Suppressor macrophage (primary cell): ENCODE results near the gene FAS.

ENCODE experiments used
- DNase-seq, 4 experiments: peaks; one replicate each; pipeline ENCODE4 v3.0.0-alpha.2; 2020 to 2022
- total RNA-seq, 17 experiments: gene quantifications; one replicate each; lab custom pipeline; 2026; ENCODE audit warnings: mixed read lengths in 6 of 17, inconsistent platforms in 3 of 17; lab: John Stamatoyannopoulos, UW

The FAS gene
- total RNA-seq = 9.2 to 77.7 (median 16.9) reads per million in 17 experiments

- peak; percentile 56 to 80 (median 74) for DNase-seq
Measured at GRCh38 chr10:88990384-88991160, at the start of gene FAS. Gene FAS, plus strand, starts transcription at chr10:88990798. Its CDS starts 79 bp downstream, at chr10:88990877.

GRCh38 chr10:88941026-88941425, 49.6 kb upstream of the FAS start:
- DNase-seq = no peak

GRCh38 chr10:88943778-88944177, 46.8 kb upstream of the FAS start:
- DNase-seq = no peak

DNA sequence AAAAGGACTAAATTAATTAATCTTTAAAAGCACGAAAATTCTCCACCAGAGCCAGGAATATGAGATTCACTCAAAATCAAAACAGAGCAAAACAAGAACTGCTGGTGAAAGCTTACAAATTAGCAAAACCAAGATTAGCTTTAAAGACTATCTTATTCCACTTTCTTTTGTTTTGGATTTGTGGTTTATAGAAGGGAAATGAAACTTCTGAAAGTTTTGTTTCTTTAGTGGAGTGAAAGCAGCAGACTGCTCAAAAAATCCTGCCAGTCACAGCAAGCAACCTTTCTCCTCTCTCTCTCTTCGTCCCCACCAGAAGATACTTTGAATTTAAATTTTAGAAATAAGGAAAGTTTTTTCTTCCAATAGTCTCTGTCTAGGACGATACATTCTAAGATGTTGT, 45.8 kb upstream of the FAS start:
- DNase-seq = peak in 3 of 4 experiments; percentile 13 to 56 (median 34)

- no peak for DNase-seq
Measured at GRCh38 chr10:88946200-88946599, 44.4 kb upstream of the FAS start.

- DNase-seq = no peak
Measured at GRCh38 chr10:88946965-88947590, 43.5 kb upstream of the FAS start.

GRCh38 chr10:88949051-88949450, 41.5 kb upstream of the FAS start:
- no peak for DNase-seq

- DNase-seq = peak in 3 of 4 experiments; percentile 30 to 45 (median 30)
Measured at GRCh38 chr10:88949912-88950837, 40.4 kb upstream of the FAS start.

DNA sequence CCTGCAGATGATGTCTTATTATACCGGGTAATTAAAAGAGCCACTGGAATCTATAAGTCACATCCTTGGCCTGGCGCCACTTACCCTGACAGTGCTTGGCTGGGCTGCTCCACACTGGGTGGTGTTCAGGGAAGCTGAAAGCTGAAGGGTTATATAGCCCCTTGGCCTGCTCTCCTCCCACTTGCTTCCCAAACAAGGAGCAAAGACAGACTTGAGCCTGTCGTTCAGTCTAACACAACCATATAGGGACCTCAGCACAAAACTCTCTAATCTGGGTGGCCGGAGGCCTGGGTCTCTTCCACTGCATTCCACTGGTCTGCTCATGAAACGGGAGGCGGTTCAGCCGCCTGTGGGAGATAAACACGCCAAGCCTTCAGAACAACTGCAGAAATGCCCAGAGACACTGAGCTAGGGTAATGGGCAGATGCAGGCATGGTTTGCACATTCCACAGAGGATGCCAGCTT, 37.9 kb upstream of the FAS start, which contains the start of gene ACTA2:
Gene ACTA2, minus strand, starts transcription at position 127 of the 465 bp plus-strand sequence. CDS start 3,843 bp downstream, outside the sequence.
- DNase-seq = no peak

- no peak for DNase-seq
Measured at GRCh38 chr10:88953662-88954061, 36.9 kb upstream of the FAS start.

- DNase-seq = no peak
Measured at GRCh38 chr10:88954458-88955083, 36.0 kb upstream of the FAS start.

GRCh38 chr10:88957381-88957780, 33.2 kb upstream of the FAS start:
- no peak for DNase-seq

DNA sequence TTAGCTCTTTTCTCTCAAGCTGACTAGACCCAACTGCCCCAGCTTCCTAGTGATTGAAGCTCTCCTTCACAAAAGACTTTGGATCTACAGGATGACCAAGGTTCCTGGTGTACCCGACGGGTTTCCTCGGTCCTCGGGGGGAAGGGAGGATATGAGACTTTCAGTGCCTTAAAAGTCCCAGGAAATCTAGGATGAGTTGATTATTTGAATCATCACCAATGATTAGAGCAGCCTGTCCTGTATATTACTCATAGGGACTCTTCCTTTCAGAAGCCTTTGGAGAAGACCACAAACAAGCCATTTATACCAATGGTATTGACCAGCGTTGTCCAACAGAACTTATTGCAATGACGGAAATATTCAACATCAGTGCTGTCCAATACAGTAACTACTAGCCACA, 31.9 kb upstream of the FAS start:
- no peak for DNase-seq

- no peak for DNase-seq
Measured at GRCh38 chr10:88960802-88961201, 29.8 kb upstream of the FAS start.

- no peak for DNase-seq
Measured at GRCh38 chr10:88961266-88961665, 29.3 kb upstream of the FAS start.

DNA sequence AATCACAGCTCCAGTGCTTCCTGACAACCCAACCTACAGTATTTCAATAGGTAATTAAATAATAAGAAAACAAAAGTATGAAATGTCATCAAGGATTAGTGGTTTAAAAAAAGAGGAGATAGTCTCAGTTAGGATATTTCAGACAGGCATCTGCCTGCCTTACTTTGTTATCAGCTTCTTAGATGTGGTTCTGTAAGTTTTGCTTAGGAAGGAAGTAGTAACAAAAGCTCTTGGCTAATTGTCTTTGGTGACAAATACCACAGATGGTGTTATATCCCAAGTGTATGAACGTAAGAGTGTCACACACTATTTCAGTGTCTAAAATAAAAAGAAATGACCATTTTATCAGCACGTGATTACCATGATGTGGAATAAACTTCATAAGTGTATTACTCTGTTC, 28.3 kb upstream of the FAS start:
- DNase-seq = peak in 2 of 4 experiments; percentile 4 to 28

DNA sequence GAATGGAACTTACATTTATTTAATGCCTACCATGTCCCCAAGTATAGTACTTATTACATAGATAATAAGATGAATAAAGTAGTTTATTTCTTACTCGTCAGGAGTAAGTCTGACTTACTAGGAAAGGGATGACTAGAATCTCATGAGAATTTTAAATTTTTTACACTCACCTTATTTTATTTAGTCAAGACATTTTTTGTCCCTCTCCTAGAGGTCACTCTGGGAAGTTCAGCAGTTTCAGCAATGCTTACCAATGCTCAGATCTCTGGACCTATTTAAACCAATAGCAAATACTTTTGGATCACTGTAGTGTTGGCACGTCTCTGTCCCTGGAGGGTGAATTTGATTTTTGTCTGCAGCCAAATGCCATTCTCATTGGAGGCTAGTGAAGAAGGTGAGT, 27.3 kb upstream of the FAS start:
- DNase-seq = no peak

- no peak for DNase-seq
Measured at GRCh38 chr10:88964360-88964759, 26.2 kb upstream of the FAS start.

DNA sequence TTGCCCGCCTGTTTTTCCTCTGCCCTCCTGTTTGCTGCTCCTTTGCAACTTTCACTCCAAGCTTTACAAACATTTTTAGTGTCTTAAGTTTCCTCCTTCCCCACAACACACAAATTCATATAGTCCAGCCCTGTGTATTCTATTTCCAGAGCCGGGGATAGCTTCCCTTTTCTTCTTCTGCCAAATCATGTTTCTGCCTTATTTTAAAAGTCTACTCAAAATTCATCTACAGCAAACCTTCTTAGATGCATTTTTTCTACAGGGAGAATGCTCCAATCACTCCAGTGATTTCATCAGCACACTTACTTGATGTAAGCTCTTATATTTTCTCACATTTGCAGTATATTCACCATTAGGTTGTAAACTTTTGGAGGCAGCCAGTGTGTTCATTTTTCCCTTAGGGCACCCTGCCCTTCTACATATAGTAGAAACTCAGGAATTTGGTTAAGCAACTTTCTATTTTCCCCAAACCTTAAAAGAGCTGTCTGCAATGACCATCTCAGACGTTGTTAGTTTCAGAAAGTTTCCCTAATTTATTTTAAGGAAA, 25.7 kb upstream of the FAS start:
- DNase-seq = peak in 3 of 4 experiments; percentile 12 to 46 (median 25)

DNA sequence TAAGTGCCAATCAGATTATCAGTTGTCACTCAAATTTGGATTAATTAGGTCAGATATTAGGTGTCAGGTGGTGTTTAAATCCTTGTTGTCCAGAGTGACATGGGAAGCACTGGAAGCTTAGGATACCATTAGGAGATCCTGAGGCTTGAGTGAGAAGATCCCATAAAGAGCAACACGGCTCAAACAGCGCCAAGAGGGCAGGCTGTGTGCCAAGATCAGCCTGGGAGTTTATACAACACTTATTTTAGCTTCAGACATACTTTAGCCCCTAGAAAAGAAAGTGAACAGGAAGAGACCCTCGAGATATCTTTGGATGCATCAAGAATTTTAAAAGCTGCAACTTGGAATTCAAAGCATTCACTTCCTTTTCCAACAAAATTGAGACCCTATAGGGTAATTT, 23.8 kb upstream of the FAS start:
- no peak for DNase-seq

GRCh38 chr10:88968391-88968790, 22.2 kb upstream of the FAS start:
- DNase-seq = no peak
